Astrocyte (in vitro differentiated cells and primary cell): ENCODE measurements around the gene ZNF485. TPM values are rescaled to one million over a fixed set of nuclear protein-coding genes. Genes with fewer than 3 reads are reported as not detected.

Source experiments
- DNase-seq: peaks from one replicate; pipeline ENCODE4 v3.0.0-alpha.2; 2010; ENCODE audit warnings: low read depth
- FAIRE-seq: peaks from 2 replicates; lab custom pipeline; 2011; peaks lifted over from hg19 to GRCh38; lab: Jason Lieb, UNC
- H2AFZ ChIP-seq: 2 replicates; pipeline ENCODE4 v1.6.0; 2012; ENCODE audit warnings: low read depth, low read length, inconsistent platforms
- H3K27ac ChIP-seq: 2 replicates; pipeline ENCODE4 v1.5.1; 2011; ENCODE audit warnings: low read depth, low read length, inconsistent platforms
- H3K27me3 ChIP-seq: 2 replicates; pipeline ENCODE4 v1.6.0; 2011; ENCODE audit warnings: low read length, inconsistent platforms; ENCODE audit not compliant: insufficient read depth
- H3K36me3 ChIP-seq: 2 replicates; pipeline ENCODE4 v1.5.1; 2011; ENCODE audit warnings: low read length, inconsistent platforms; ENCODE audit not compliant: insufficient read depth
- H3K4me1 ChIP-seq: 2 replicates; pipeline ENCODE4 v1.5.1; 2011; ENCODE audit warnings: low read length, inconsistent platforms; ENCODE audit not compliant: insufficient read depth
- H3K4me2 ChIP-seq: 2 replicates; pipeline ENCODE4 v1.6.0; 2012; ENCODE audit warnings: low read length, inconsistent platforms
- H3K4me3 ChIP-seq: 2 replicates; pipeline ENCODE4 v1.5.1; 2011; ENCODE audit warnings: low read depth, mild to moderate bottlenecking, low read length, inconsistent platforms; ENCODE audit not compliant: insufficient read depth
- H3K79me2 ChIP-seq: 2 replicates; pipeline ENCODE4 v1.6.0; 2012; ENCODE audit warnings: mild to moderate bottlenecking, low read length, inconsistent platforms; ENCODE audit not compliant: insufficient read depth
- H3K9ac ChIP-seq: 2 replicates; pipeline ENCODE4 v1.6.0; 2012; ENCODE audit warnings: mild to moderate bottlenecking, low read length, inconsistent platforms
- H3K9me3 ChIP-seq: 2 replicates; pipeline ENCODE4 v1.5.1; 2012; ENCODE audit warnings: low read depth, mild to moderate bottlenecking, low read length, inconsistent platforms; ENCODE audit not compliant: insufficient read depth
- H4K20me1 ChIP-seq: 2 replicates; pipeline ENCODE4 v1.6.0; 2012; ENCODE audit warnings: low read length, inconsistent platforms; ENCODE audit not compliant: insufficient read depth
- H3K27ac Mint-ChIP-seq: one replicate; pipeline ENCODE4 v1.8.0; 2021; ENCODE audit warnings: mild to moderate bottlenecking, mixed read lengths; ENCODE audit not compliant: unreplicated experiment
- H3K27me3 Mint-ChIP-seq: one replicate; pipeline ENCODE4 v1.8.0; 2021; ENCODE audit warnings: low read depth, mixed read lengths; ENCODE audit not compliant: unreplicated experiment
- H3K36me3 Mint-ChIP-seq: one replicate; pipeline ENCODE4 v1.8.0; 2021; ENCODE audit warnings: low read depth, mixed read lengths; ENCODE audit not compliant: unreplicated experiment
- H3K4me1 Mint-ChIP-seq: one replicate; pipeline ENCODE4 v1.8.0; 2021; ENCODE audit warnings: low read depth, mixed read lengths; ENCODE audit not compliant: unreplicated experiment
- H3K4me3 Mint-ChIP-seq: one replicate; pipeline ENCODE4 v1.8.0; 2021; ENCODE audit warnings: mild to moderate bottlenecking, moderate library complexity, mixed read lengths; ENCODE audit not compliant: unreplicated experiment
- H3K9me3 Mint-ChIP-seq: one replicate; pipeline ENCODE4 v1.8.0; 2021; ENCODE audit warnings: mild to moderate bottlenecking, mixed read lengths; ENCODE audit not compliant: unreplicated experiment
- EZH2 ChIP-seq: IDR thresholded peaks from 2 replicates; pipeline ENCODE4 v1.6.1; 2012; ENCODE audit warnings: mild to moderate bottlenecking, low read length, inconsistent platforms; ENCODE audit not compliant: insufficient read depth
- total RNA-seq: library from RNA; stranded (reverse); gene quantifications from 2 replicates; pipeline ENCODE4 v1.2.1, GENCODE V29; 2021
- TF ChIP-seq, protein P1 (sequence below): IDR thresholded peaks from 2 replicates; pipeline ENCODE4 v1.5.1; 2011; ENCODE audit warnings: low read depth, mild to moderate bottlenecking, inconsistent platforms, low read length, moderate library complexity; ENCODE audit not compliant: insufficient read depth

The ZNF485 gene
- total RNA-seq, 1 donor from 2014 or later, result 4.3 TPM

GRCh38 chr10:43667317-43667731 lies 61.1 kb downstream of the ZNF485 start:
- Histone ChIP-seq H3K36me3 (no peaks in the 10 kb centered on the region), H3K27me3 (no peaks in the 10 kb centered on the region), H2AFZ (peak overlapping the region; percentile 94), H3K4me2 (peak overlapping the region; percentile 84), H3K4me1 (peaks cover 7% of the 10 kb centered on the region), H3K9me3 (peaks cover 2% of the 10 kb centered on the region), H3K79me2 (no peaks in the 10 kb centered on the region), H3K4me3 (peak overlapping the region; percentile 33), H3K27ac (no peak overlapping the region), H4K20me1 (no peaks in the 10 kb centered on the region), H3K9ac (peak overlapping the region; percentile 35)
- no peak overlapping the region for H3K27ac Mint-ChIP-seq
- H3K27me3 Mint-ChIP-seq, result peaks cover 28% of the 10 kb centered on the region
- H3K4me1 Mint-ChIP-seq, result no peaks in the 10 kb centered on the region
- H3K9me3 Mint-ChIP-seq, result peaks cover 2% of the 10 kb centered on the region
- H3K4me3 Mint-ChIP-seq, result no peak overlapping the region
- no peak for FAIRE-seq
- peaks cover 1% of the 10 kb centered on the region for H3K36me3 Mint-ChIP-seq
- DNase-seq, result peak; percentile 20
- no peak for TF ChIP-seq EZH2
- TF ChIP-seq, protein P1, sequence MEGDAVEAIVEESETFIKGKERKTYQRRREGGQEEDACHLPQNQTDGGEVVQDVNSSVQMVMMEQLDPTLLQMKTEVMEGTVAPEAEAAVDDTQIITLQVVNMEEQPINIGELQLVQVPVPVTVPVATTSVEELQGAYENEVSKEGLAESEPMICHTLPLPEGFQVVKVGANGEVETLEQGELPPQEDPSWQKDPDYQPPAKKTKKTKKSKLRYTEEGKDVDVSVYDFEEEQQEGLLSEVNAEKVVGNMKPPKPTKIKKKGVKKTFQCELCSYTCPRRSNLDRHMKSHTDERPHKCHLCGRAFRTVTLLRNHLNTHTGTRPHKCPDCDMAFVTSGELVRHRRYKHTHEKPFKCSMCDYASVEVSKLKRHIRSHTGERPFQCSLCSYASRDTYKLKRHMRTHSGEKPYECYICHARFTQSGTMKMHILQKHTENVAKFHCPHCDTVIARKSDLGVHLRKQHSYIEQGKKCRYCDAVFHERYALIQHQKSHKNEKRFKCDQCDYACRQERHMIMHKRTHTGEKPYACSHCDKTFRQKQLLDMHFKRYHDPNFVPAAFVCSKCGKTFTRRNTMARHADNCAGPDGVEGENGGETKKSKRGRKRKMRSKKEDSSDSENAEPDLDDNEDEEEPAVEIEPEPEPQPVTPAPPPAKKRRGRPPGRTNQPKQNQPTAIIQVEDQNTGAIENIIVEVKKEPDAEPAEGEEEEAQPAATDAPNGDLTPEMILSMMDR, result peak; percentile 30

Other genes with a start within 250 kb of the ZNF485 start
- not detected in 2 replicates for gene FXYD4, start 234.8 kb upstream of the ZNF485 start, total RNA-seq
- 143 and 151 TPM in 2 replicates for gene HNRNPF, start 197.3 kb upstream of the ZNF485 start, total RNA-seq
- 2.6 and 2.8 TPM in 2 replicates for gene ZNF487, start 169.3 kb upstream of the ZNF485 start, total RNA-seq
- 5.3 and 5.7 TPM in 2 replicates for gene ZNF239, start 31.8 kb upstream of the ZNF485 start, total RNA-seq
- gene ZNF32, start 42.4 kb downstream of the ZNF485 start, total RNA-seq, result 19.2 and 19.7 TPM in 2 replicates